ENCODE measurements around the gene FAM107B.
"Not testable (repeated sequence)": the region's sequence is repeated elsewhere in the genome, so short reads cannot be mapped to it uniquely, and the experiment has no call there.

FAM107B gene

GRCh38 chr10:14661818-14662217, 112.9 kb downstream of the FAM107B start:
- no peak for DNase-seq (ENCODE audit: low spot score)

DNA sequence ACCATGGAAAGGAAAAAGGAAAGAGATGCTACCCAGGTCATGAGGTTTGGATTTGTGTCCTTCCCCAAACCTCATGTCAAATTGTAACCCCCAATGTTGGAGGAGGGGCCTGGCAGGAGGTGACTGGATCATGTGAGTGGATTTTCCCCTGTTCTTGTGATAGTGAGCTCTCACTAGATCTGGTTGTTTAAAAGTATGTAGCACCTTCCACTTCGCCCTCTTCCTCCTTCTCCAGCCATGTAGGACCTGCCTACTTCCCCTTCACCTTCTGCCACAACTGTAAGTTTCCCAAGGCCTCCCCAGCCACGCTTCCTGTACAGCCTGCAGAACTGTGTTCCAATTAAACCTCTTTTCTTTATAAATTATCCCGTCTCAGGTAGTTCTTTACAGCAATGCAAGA, 113.9 kb downstream of the FAM107B start:
- DNase-seq (ENCODE audit: low spot score): no peak

GRCh38 chr10:14659626-14660196, 115.0 kb downstream of the FAM107B start:
- peak; percentile 78 for DNase-seq (ENCODE audit: low spot score)

DNA sequence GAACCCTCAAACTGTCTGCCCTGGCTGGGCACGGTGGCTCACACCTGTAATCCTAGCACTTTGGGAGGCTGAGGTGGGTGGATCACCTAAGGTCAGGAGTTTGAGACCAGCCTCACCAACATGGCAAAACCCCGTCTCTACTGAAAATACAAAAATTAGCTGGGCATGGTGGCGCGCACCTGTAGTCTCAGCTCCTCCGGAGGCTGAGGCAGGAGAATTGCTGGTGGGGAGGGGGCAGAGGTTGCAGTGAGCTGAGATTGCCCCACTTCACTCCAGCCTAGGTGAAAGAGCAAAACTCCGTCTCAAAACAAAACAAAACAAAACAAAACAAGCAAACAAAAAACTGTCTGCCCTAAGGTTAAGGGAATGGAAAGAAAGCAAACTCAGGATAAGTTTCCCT, 115.6 kb downstream of the FAM107B start:
- not testable (repeated sequence) for DNase-seq (ENCODE audit: low spot score)

DNA sequence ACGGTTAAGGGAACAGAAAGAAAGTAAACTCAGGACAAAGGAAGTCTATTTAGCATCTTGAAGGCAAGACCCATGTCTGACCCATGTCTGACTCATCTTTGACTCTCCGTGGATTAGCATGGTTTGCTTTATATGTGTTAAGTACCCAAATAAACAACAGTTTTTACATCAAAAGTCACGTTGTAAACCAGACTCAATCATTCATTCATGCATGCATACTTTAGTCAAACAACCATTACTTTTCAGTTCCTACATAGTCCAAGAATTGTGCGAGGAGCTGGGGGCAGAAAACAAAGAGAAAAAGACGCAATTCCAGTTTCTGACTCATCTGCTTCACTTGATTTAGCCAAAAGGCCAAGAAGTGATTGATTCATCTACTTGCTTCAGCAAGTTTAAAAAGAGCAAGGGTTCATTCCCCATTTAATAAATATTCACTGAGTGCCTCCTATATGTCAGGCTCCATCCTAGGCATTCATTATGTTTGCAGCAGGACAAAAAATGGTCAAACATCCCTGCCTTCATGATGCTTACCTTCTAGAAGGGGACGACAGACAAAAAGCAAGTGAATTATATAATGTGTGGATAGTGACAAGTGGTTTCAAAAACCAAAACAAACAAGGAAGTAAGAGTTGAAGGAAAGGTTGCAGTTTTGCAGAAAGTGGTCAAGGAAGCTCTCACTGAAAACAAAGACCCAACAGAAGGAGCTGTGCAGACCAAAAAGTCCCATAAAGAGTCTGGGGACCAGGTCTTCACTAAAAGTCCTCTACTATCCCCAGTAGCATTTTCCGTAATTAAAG, 116.2 kb downstream of the FAM107B start:
- DNase-seq (ENCODE audit: low spot score): peak; percentile 38

DNA sequence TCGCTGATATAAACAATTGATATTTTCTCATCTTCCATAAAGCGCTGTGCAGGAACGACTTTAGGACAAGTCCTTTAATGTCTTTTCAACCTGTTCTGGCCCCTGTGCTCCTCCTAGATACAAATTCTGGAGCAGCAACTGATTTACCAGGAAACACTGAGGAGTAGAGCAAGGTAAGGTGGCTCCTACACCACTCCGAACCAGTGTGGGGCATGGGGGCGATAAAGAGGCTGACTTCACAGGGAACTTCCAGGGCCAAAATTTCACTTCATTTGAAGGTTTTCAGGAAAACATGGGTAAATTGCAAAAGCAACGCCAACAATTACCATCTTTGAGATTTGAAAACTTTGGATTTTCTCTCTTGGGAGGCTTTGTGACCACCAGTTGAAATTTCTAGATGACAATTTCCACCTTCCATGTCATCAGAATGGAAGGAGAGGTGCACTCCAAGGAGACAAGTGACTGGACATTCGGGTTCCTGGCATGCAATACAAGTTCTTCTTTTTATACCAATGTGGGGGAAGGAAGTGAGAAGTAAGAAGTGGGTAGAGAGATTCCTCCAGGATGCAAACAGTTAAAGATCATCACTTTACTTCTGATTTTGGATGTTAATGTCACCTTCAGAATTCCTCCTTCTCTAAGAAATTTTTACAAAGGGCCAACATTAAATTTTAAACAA, 118.5 kb downstream of the FAM107B start:
- no peak for DNase-seq (ENCODE audit: low spot score)

DNA sequence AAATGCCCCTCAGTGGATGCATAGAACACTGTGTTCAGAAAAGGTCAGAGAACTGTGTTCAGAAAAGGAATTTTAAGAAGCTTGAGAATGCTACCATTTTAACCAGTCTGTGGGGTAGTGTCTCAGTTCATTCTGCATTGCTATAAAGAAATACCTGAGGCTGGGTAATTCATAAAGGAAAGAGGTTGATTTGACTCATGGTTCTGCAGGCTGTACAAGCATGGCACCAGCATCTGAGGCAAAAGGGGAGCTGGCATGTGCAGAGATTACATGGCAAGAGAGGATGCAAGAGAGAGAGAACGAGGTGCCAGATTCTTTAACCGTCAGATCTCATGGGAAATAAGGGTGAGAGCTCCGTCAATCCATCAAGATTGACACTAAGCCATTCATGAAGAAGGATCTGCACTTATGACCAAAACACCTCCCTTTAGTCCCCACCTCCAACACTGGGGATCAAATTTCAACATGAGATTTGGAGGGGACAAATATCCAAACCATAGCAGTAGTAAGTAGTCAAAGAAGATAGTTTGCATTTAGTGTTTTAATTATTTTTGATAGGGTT, 119.8 kb downstream of the FAM107B start:
- no peak for DNase-seq (ENCODE audit: low spot score)

GRCh38 chr10:14653271-14654161, 121.2 kb downstream of the FAM107B start:
- peak; percentile 78 for DNase-seq (ENCODE audit: low spot score)

DNA sequence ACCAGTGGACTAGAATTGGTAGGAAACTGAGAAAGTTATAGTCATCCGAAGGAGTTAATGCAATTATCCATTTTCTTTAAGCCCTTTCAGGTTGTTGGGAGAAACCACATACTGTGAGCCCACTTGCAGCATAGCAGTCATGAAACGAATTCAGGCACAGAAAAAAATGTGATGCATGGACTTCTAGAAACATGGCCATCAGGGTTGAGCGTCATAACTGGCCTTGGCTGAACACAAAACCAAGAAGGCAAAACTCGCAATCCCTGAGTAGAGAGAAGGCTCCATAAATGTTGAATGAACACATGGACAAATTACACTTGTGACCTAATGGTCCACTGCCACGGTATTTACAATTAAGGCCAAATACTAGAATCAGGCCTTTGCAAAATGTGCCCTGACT, 121.9 kb downstream of the FAM107B start:
- DNase-seq (ENCODE audit: low spot score): no peak

DNA sequence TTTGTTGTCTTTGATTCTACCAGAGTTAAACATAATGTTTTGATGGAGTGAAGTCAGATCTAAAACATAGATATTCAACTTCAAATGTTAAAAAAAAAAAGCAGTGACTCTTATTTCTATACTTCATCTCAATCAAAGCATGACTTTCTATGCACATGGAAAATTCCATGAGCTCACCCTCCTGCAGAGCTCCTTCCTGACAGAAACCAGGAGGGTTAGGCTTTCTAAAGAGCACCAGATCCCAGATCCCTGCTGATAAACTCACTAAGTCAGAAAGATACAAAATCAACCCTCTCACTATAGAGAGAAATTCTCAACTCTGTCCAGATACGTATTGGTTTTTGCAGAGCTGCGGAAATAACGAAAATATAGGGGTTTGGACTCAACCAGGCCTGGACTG, 122.6 kb downstream of the FAM107B start:
- DNase-seq (ENCODE audit: low spot score): no peak

- DNase-seq (ENCODE audit: low spot score): no peak
These were observed 125.0 kb downstream of the FAM107B start for GRCh38 chr10:14649739-14650138.

- no peak for DNase-seq (ENCODE audit: low spot score)
These were observed 125.8 kb downstream of the FAM107B start for GRCh38 chr10:14648946-14649345.

DNA sequence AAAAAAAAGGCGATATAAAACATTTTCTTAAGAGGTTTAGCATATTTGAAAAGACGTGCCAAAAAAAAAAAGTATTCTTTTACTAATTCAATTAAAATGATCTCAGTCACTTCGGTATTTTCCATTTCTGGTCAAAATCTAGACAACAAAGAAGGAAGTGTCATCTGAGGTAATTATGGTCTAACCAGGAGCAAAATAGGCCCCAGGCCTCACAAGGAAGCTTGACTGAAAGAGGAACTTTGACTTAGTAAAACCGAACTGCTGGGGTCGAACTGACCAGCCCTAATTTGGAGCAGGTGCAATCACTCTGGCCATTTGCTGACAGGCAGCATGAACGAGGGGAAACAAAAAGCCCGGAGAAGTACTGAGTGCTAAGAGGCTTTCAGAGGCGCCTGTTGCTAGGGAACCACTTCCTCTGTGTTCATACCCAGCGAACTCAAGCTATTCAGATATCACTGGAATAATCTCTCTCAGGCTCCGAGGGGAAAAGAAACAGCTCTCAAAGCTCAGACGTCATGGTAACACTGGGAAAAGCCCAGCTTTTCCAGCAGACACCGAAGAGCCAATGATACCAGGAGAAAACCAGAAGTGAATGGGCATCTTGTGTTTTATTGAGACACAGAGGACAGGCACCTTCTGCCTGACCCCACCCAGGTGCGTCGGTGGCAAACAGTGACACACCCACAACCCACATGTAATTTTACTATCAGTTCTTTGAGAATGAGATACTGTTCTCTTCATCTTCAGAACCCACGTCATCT, 126.5 kb downstream of the FAM107B start:
- peak; percentile 82 for DNase-seq (ENCODE audit: low spot score)

DNA sequence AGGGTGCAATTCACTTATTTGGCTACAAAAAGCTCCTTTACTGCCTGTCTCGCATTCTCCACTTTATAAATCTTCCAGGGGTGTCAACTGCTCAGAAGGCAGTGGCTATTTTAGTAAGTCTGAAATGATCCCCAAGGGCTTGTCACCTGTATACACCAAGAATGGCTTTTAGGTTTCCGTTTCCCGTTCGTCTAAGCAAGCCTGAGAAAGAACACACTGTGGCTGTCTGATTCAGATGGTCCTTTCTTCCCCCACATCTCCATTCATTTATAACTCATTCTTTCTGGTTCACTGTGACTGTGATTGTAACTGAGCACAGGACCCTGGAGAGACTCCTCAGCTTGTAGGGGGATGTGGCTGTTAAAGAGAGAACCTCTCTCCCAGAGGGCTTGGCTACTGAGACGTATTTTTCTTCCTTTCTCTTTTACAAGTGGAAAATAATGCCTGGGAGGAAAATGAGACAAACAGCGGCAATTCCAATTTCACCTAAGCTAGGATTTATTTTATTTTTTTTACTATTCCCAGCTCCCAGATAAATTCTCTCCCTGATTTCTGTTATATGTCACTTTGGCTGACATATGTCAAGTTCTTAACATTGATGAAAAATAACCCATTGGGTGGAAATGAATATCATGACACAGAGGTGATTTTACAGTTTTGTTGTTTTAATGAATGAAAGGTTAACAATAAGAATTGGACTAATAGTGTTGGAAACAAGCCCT, 129.3 kb downstream of the FAM107B start:
- DNase-seq (ENCODE audit: low spot score): peak; percentile 26

GRCh38 chr10:14639637-14640036, 135.1 kb downstream of the FAM107B start:
- no peak for DNase-seq (ENCODE audit: low spot score)

- DNase-seq (ENCODE audit: low spot score): no peak
These were observed 139.5 kb downstream of the FAM107B start for GRCh38 chr10:14635043-14635710.

DNA sequence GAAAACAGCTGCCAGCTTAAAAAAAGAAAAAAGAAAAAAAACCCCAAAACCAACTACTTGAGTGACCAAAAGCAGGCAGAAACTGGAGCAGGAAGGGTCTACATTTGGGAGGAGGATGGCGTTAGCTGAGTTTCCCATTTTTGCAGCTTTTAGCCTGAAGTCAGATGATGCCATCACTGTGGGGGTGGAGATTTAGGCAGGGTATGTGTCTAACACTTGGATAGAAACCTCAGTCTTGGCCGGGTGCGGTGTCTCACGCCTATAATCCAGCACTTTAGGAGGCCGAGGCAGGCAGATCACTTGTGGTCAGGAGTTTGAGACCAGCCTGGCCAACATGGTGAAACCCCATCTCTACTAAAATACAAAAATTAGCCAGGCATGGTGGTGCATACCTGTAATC, 140.1 kb downstream of the FAM107B start:
- DNase-seq (ENCODE audit: low spot score): not testable (repeated sequence)

GRCh38 chr10:14625765-14626525, 148.8 kb downstream of the FAM107B start:
- DNase-seq (ENCODE audit: low spot score): no peak

DNA sequence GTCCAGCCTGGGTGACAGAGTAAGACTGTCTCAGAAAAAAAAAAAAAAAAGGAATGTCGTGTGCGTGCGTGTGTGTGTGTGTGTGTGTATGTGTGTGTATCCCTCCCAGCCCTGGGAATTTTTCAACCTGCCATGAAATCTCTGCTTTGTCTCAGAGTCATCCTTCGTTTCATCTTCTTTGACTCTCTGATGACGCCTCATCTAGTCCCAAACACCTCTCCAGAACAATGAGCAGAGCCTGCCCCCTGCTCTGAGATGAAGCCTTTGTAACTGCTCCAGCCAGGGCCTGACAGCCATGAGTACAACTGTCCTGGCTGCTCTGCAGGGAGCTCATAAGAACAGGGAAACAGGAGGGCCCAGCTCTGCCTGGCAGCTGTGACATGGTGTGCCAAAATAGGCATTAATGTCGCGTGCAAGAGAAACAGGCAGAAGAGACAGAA, 149.5 kb downstream of the FAM107B start:
- DNase-seq (ENCODE audit: low spot score): no peak
